HK-2 (cell line): ENCODE measurements around the gene FOXN3.

Source experiments
- DNase-seq: peaks from one replicate; pipeline ENCODE4 v3.0.0-alpha.2; 2018; ENCODE audit not compliant: unreplicated experiment

Gene FOXN3

DNA sequence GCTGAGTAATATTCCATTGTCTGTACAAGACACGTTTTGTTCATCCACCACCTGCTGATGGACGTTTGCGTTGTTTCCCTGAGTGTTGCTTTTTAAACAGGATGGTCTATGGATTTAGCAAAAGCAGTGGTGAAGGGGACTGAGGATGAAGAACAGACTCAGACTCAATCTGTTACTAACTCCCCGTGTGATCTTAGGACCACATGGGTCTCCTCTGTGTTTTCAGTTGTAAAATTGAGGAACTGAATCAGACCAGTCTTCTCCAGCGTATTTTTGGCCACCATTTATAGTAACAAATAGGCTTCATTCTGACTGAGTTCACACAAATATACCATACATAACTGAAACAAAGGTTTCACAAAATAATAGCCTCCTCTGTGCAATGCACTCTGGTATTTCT, 85.6 kb downstream of the FOXN3 start:
- DNase-seq: no peak

DNA sequence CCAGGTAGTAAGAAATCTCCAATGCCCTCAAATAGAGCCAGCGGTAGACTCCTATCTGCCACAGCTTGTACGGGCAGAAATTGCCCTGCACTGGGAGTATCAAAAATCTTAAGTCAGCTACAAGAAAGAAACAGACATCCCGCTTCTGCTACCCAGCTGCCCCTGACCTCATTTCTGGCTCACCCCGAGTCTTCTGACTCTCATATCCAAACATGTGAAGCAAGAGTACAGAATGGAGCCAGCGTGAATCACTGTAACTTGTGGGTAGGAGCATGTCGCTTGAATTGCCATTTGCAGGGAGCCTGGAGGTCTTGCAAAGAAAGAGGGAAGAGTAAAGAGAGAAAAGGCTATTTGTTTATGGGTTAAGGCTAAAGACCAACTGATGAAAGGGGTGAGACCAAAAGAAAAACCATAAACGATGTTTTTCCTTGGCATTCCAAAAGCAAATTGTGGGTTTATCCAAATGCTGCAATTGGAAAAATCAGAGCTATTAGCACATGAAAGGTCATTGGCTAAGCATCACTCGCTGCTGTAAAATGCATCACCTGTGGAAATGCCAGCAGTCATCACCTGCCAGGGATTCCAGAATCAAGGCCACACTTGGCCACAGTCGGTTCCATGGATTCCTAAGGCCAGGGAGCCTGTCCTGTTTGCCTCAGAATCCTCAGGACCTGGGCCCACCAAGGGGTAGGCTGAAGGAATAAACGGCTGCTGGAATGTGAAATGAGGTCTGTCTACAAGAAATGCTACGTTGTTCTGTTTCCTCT, 86.6 kb downstream of the FOXN3 start:
- DNase-seq: no peak

DNA sequence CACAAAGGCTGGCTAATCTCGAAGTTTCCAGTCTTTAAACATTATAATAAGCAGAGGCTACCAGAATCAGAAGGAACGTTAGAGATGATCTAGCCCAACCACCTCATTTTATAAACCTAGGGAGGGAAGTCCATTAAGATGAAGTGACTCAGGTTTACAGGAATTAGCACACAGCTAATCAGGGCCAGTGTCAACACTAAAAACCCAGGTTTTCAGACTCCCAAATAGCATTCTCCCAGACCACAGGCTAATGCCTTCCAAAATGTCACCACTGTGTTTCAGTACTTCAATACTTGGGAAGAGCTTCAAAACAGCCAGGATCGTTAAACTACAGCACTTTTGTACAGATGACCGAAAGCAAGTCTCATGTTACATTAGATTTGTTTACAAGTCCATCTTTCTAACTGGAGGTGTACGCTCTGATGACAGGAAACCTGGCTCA, 89.2 kb downstream of the FOXN3 start:
- DNase-seq: no peak

DNA sequence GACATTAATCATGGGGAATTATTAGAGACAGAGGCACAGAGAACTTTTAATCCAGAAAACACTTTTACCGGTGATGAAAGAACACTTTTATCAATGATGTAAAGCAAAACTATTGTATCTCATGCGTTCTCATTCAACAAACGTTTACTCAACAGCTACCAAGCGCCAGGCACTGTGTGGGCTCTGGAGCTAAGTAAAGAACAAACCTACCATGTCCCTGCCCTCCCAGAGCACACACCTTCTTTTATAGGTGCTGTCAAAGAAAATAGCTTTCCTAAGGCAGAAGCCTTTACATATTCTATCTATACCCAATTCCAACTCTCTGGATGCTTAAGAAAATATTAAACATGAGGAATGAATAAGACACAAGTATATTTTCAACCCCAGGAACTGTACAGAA, 91.1 kb downstream of the FOXN3 start:
- no peak for DNase-seq

DNA sequence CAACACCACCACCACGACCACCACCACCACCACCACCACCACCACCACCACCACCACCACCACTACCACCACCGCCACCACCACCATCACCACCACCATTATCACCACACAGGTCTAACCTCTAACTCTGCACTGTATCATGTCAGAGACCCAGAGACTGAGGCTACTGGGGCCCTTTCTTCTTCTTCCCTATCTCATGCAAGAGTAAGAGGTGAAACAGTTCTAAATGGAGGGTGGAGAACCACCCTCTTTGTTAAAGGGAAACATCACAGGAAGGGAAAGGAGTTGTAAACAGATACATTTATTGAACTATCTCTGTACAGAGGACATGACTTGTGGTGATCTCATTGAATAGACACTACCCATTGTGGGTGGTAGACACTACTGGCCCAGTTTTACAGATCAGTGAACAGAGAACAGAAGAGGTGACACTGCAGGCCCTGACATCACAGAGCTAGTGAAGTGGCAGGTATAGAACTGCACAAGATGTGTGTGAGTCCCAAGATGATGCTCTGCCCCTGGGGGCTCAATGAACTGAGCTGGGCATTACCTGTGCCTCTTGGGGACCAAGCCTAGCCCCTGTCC, 91.6 kb downstream of the FOXN3 start:
- DNase-seq: no peak

DNA sequence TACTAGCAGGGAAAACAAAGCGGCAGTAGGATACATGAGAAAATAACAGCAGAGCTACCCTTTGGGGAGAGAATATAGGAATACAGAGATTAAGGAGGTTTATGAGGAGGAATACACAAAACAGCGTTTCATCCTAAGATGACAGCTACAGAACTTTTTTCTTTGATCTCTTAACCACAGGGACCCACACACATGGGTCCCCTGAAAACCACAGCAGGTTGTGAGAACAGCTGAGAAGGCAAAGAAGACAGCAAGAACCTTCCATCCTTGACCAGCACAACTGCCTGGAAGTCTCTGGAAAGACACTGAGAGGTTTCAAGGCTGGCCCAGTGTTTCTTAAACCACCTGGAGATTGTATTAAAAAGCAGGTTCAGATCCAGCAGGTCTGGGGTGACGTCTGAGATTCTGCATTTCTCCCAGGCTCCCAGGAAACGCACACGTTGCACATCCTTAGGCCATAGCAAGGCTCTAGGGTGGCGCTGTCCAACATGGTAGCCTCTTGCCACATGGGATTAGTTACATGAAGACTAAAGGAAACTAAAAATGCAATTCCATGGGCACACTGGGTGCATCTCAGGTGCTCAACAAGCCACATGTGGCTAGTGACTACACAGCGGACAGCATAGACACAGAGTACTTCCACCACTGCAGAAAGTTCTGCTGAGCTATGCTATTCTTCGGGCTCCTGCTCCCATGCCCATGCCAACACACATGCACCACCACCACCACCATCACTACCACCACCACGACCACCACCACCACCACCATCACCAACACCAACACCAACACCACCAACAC, 92.3 kb downstream of the FOXN3 start:
- no peak for DNase-seq

DNA sequence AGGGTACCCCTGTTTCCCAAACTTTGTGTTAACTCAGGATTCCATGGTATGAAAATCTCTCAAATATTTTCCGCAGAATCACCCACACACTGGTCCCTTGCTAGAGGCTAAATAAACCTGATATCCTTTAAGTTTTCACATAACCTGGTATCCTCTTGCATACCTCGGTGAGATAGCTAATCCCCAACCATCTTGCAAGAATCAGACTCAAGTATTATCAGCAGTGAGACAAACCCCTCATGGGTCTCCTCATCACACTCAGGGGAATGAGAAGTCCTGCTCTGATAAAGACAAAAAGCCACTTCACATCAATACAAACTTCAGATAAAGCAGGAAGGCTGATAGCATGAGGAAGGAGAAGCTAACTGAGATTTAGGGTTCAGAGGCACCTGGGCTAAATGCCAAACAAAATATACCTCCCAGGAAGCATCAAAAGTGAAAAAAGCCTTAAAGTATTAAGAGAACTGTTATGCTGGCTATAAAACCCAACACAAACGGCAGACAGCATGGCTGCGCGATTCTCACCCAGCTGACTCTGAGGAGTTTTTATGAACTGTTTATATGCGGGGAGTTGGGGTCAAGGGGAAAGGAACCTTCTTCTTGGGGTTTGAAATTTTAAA, 96.5 kb downstream of the FOXN3 start:
- DNase-seq: no peak

DNA sequence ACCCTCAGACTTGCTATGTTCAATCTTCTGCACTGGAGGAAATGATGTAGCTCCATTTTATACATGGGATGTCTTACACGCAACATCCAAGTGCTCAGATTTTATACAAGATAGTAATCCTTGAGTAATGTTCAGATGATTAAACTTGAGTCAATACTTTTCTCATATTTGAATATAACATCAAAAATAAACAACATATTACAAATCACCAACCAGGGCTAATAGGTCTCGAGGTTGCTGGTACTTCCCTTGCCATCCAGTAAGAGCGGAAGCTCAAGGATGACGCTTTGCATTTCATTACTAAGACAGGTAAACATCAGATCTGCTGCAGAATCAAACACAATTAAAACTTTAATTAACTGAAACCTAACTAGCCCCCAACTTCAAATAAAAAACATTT, 97.3 kb downstream of the FOXN3 start:
- no peak for DNase-seq

DNA sequence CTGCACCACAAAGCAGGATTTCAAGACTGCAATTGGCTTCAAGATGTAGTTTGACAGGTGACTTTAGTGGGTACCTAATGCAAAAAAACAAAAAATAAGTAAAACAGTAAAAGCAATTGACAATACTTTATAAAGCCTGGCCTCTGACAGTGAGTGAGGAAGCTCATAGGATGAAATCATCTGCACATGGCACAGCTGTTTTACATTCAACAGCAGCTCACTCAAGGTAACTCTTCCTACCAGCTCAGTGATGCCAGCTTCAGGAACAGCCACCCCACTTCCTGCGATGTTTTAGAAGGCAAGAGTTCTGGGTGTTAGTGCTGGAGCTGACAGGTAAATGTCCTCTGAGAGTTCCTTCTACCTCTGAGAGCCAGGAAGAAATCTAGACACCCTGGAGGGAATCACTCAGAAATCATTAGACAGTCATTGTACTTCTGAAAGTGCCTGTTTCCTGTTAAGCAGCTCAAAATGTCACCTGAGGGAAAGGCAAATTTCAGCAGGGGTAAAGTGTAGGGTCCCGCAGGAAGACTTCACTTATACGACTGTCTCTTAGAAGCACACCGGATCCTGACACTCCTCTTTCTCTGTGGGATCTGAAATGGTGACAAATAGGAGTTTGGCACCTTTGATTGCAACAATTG, 99.9 kb downstream of the FOXN3 start:
- no peak for DNase-seq

DNA sequence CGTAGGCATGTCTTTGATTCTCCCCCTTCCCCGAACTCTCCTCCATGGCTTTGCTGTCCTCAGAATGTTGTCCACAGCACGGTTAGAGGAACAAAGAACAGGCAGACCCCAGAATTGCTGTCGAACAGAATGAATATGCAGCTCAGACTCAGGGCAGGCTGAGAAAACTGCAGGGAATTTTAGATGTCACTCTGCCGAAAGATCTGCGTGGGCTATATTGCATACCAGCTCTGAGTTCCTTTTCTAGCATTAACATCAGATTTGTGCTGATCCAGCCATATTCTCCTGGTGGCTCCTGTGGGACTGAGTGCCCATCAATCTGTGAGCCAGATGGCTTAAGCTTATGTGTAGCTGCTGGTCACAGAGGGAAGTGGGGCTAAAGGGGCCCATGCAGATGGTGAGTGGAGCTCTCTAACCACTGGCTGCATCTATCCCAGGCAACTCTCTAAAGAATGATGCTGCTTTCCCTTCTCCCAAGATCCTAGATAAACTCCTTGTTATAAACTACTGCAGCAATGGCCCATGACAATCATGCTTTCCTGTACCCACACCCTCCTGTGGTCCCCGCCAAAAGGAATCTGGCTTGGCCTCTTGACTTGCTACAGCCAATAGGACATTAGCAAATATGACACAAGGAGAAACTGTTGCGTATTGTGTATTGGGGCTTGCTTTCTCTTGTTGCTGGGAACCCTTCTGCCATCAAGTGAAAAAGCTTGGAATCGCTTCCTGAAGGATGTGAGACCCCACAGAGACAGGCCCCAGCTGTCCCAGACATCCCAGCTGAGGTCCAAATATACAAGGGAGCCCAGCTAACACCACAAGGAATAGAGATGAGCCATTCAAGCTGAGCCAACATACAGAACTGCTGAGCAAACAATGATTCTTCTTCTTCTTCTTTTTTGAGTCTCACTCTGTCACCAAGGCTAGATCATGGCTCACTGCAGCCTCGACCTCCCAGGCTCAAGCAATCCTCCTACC, 101.3 kb downstream of the FOXN3 start:
- no peak for DNase-seq

DNA sequence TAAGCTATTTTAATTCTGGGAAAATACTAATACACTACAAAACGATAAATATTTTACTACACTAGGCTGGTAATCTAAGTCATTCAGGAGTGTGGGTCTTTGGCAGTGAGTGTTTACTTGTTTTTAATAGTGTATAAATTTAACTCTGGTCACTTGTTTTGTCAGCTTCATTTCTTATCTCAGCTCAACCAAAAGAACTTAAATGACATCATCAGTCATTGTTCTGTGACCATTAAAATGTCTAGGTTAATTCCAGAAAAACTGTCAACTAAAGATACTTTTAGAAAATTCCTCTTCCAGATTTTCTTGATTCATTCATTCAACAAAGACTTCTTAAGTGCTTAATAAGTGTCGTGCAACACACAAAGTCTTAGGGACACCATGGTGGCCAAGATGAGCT, 102.8 kb downstream of the FOXN3 start:
- no peak for DNase-seq

DNA sequence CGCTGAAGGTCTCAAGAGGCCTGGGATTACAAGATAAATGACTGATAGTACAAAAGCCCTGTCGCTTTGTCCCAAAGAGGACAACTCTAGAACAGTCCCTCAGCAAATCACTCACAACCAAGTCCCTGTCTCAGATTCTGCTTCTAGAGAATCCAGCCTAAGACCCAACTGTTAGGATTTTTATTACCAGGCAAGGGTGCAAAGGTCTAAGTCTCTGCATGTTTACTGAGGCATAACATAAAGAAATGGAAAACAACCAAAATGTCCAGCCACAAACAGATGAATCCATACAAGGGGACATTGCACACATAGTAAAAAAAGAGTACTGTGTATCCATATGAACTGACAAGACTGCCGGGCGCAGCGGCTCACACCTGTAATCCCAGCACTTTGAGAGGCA, 104.1 kb downstream of the FOXN3 start:
- DNase-seq: no peak

DNA sequence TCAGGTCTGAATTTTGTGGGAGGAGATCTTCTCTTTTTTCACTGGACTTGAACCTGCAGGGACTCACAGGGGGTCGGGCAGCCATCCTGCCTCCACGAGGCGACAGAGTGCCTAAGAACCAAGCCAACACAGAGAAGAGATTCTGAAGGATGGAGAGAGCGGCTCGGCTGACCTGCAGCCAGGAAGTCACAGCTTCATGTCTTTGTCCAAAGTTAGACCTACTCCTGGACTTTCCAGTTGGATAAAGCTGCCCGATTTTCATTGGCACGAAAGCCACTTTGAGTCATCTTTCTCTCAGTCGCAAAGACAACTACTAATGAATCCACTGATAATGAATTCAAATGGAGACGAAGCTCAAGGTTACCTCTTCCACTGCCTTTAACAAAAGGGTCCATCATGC, 106.8 kb downstream of the FOXN3 start:
- DNase-seq: no peak

DNA sequence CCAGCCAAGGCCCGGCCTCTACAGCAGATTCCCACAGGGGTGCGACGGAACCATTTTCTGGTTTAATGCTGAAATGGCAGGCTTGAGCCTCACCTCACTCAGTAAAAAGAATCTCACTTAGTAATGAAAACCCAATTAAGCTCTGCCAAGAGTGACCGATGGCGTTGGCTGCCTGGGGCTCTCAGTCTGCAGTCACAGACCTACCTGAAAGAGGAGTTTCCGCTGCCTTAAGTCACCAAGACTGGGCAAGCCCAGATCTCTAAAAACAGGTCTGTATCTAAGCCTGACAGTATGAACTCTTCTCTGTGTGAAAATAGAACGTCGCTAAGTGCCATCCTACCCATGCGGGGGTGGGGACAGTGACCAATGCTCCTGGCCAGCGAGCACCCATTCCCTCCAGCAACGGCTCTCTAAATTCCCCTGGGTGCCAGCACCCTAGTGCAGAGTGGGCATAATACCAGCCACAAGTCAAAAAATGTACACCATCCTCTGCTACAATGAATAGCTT, 107.3 kb downstream of the FOXN3 start:
- DNase-seq: no peak

DNA sequence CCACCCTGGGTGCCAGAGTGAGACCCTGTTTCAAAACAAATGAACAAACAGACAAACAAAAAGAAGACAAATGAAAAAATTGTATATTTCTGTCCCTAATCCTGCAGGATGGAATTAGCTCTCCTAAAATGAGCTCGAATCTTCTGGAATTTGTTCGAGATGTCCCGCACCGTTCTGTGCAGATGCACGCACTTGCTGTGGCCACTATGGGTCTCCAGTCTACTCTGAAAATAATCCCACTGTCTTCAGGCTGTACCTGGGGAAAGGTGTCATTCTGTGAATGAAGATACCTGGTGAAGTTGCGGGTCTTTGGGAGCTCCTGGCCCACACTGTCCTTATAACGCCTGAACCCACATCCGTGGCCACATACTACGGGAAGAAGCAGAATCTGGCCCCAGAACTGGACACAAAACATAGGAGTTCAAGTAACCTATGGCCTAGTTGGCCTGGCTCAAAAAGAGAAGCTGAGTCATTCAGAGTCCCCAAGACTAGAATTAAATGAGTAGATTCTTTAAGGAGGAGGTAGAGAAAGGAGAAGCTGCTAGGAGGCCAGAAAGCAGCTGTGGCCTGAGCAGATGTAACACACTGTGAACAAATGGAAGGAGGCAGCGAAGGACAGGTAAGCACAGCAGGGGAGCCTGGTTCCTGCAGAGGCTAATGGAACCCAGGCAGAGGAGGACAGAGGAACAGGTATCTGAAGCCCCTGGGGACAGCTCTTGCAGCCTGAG, 108.6 kb downstream of the FOXN3 start:
- no peak for DNase-seq

DNA sequence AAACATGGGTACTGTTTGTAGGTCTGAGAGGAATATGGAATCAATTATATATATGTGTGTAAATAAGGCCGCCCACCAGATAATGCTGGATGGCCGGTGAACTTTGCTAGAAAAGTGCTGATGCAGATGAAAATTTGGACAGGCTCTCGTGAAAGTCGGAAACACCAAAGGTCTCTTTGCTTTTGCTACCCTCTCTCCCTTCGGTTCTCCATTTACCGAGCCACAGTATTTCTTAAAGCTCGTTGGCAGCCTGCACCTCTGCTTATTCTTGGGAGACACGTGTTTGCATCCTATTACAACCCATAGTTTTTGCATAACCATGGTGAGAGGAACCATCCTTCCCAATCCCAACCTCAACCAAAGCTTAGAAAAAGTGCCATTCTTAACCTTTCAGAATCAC, 109.6 kb downstream of the FOXN3 start:
- no peak for DNase-seq

DNA sequence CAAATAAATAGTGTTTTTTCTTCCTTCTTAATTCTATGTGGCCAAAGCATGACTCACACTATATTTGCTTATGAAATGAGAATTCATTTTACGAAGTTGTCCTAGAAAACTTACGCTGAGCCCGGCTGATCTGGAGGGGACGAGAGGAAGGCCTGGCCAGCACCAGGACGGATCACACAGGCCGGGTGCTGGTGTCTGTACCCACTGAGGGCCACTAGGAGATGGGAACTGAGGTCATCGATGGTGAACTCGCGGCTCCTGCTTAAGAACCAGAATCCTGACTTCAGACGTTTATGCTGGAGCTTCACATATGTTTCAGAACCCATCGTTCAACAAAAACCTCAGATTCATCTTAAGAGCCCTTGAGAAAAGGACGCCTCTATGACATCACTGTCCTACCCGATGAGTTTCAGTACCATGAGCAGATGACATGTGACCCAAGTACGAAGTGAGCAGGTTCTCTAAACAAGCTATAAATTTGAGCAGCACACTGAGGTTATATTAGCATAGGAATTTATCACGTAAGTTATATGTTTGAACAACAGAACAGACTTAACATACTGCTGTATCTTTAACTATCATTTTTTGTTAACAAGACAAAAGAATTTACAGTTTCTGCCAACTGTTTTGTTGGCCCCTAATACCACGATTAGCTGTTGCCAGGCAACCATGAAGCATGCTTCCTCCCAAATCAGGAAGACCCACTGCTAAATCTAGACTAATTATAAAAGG, 111.9 kb downstream of the FOXN3 start:
- no peak for DNase-seq

DNA sequence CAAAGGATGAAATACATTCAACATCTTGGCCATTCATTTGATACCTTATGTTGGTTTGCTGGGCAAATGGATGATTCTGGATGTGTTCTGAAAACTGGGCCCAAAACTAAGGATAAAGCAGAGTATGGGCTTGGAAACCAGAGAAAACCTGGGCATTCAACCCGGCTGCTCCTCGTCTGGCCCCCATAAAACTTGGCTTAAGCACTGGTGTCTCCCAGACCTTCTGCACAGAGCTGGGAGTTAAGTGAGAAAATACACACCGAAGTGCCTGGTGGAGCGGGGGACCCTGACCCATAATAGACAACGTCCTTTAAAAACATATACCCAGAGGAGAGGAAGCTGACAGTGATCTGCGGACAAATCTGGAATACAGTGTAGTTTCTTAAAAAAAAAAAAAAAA, 112.5 kb downstream of the FOXN3 start:
- DNase-seq: no peak
